Adrenal gland (tissue), 12 donors: ENCODE measurements around the gene TCEAL1. TPM values are rescaled to one million over a fixed set of nuclear protein-coding genes. Genes with fewer than 3 reads are reported as not detected.

Experiments
- DNase-seq, 7 donors: peaks; one replicate each; pipeline ENCODE4 v3.0.0-alpha.2; 2019 to 2020
- H3K27ac ChIP-seq, 5 donors: fragments of 200-600 bp; sonication (generic) in 4 of 5; 1 replicate in 3 of 5; 2 replicates in 2 of 5; pipeline versions ENCODE4 v1.5.1 to v1.8.0; 2016 to 2020; ENCODE audit warnings: mild to moderate bottlenecking in 1 of 5
- H3K27me3 ChIP-seq: fragments of 200-600 bp; 2 replicates; pipeline ENCODE4 v1.8.0; 2021
- H3K36me3 ChIP-seq, 2 donors: fragments of 200-600 bp; replicated peaks in 1 of 2; 1 replicate in 1 of 2; 2 replicates in 1 of 2; pipeline versions ENCODE4 v1.5.1 to v1.8.0; 2018 to 2022
- H3K4me1 ChIP-seq, 2 donors: fragments of 200-600 bp; replicated peaks in 1 of 2; 1 replicate in 1 of 2; 2 replicates in 1 of 2; pipeline versions ENCODE4 v1.5.1 to v1.8.0; 2018 to 2021
- H3K4me3 ChIP-seq, 4 donors: fragments of 200-600 bp; sonication (generic) in 3 of 4; one replicate each; pipeline ENCODE4 v1.5.1; 2016 to 2018
- H3K9me3 ChIP-seq, 3 donors: fragments of 200-600 bp; sonication (generic) in 1 of 3; replicated peaks in 1 of 3; 1 replicate in 2 of 3; 2 replicates in 1 of 3; pipeline versions ENCODE4 v1.5.1 to v1.8.0; 2016 to 2021
- CTCF ChIP-seq, 6 experiments: fragments of 450-650 bp in 4 of 6; fragments of 200-600 bp in 2 of 6; sonication (generic) in 1 of 6; IDR thresholded peaks; 1 replicate in 5 of 6; 2 replicates in 1 of 6; pipeline versions ENCODE4 v1.5.1 to v1.8.0; 2016 to 2021; ENCODE audit warnings: antibody characterized with exemption in 6 of 6, mild to moderate bottlenecking in 2 of 6, moderate library complexity in 1 of 6
- POLR2A ChIP-seq, 2 donors: fragments of 450-650 bp; IDR thresholded peaks; one replicate each; pipeline ENCODE4 v1.6.1; 2017; ENCODE audit warnings: antibody characterized with exemption in 2 of 2, mild to moderate bottlenecking in 2 of 2, moderate library complexity in 1 of 2
- WGBS, 4 donors: extraction: QIAGEN DNeasy Blood & Tissue Kit in 2 of 4; methylation state at CpG; one replicate each; pipeline versions ENCODE4 v1.1.5 to v1.1.7; 2013 to 2017; 5-methylcytosine and 5-hydroxymethylcytosine counted together
- intact Hi-C, 2 donors: fragments of 100-400 bp; cut with DNase I; formaldehyde crosslinking; loops; one replicate each; pipeline versions ENCODE4 v1.14.1 to v1.15.0; 2022 to 2023
- polyA plus RNA-seq, 3 donors: library from polyadenylated mRNA; stranded (reverse); fragments of 200-250 nt in 2 of 3; fragments of 350-450 nt in 1 of 3; fragmentation: Illumina TruSeq in 1 of 3; extraction: RNeasy Lipid Tissue Mini Kit (QIAGEN cat#74804) in 1 of 3; gene quantifications; one replicate each; pipeline ENCODE4 v1.2.3, GENCODE V29; 2013 to 2014
- total RNA-seq, 9 donors: library from RNA; depleted of rRNA in 4 of 9; stranded (reverse); fragments of >200 nt in 4 of 9; fragments of 120-200 nt in 1 of 9; fragmentation: NEBNext Ultra II Directional in 1 of 9; extraction: Animal tissue kit (Norgen Biotek cat#: 25700) in 1 of 9; gene quantifications; one replicate each; pipeline versions ENCODE4 v1.1.0 to v1.2.4, GENCODE V29; 2013 to 2023
- donor health status: healthy with polysubstance abuse.
- donor health status: Bipolar disorder and iron deficiency.
- donor health status: DM: yes; HTN: yes; CAD: no.
- donor health status: DM: no; HTN: no; CAD: no.
- donor health status: DM: no; HTN: no; CAD: no.
- donor health status: DM: yes; HTN: yes; CAD: no.

The TCEAL1 gene
- total and polyA plus RNA-seq, 12 donors, result 40.2 to 240 (median 70.4) TPM

GRCh38 chrX:103626855-103627254, 1.9 kb upstream of the TCEAL1 start:
- peaks cover 0 to 25% of the 10 kb centered on the region in 2 donors for H3K4me1 ChIP-seq
- H3K27ac ChIP-seq, result peak overlapping the region in 1 of 5 donors; percentile 94

DNA sequence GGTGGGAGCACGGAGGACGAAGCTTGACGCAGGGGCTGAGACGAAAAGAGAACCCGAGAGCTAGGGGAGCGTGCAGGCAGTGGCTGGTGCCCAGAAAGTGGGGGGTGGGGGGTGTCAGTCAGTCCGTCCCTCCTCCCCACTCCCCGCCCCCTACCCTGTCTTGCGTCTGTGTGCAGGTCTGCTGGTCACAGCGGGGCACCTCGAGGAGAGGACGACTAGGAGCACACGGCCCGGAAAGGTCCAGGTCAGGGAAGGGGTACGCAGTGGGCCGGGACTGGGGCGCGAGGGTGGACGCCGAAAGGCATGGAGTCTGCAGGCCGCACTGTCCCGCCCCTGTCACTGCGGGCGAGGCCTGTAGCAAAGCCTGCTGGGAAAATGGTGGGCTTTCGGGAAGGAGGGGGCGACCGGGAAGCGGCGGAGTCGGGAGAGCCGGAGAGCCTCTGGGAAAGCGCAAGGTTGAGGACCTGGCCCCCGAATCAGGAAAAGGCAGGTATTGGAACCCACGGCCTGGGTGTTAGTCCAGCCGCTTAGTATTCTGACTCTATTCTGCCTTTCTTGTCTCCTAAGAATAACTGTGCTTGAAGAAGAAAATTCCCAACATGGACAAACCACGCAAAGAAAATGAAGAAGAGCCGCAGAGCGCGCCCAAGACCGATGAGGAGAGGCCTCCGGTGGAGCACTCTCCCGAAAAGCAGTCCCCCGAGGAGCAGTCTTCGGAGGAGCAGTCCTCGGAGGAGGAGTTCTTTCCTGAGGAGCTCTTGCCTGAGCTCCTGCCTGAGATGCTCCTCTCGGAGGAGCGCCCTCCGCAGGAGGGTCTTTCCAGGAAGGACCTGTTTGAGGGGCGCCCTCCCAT, 769 bp downstream of the TCEAL1 start:
- H3K4me3 ChIP-seq, result peak overlapping the region in 3 of 4 donors; percentile 18 to 60 (median 33)
- H3K4me1 ChIP-seq, result peaks cover 0 to 16% of the 10 kb centered on the region in 2 donors
- no peaks in the 10 kb centered on the region for H3K36me3 ChIP-seq
- peak overlapping the region; percentile 75 to 94 (median 85) for H3K27ac ChIP-seq
- no peaks in the 10 kb centered on the region for H3K9me3 ChIP-seq
- peak in 2 of 6 experiments; percentile 15 to 33 for TF ChIP-seq CTCF (IDR thresholded peaks at IDR 0.05)
- peak in 1 of 2 donors; percentile 32 for TF ChIP-seq POLR2A (IDR thresholded peaks at IDR 0.05)
- peak; percentile 62 to 82 (median 68) for DNase-seq
- intact Hi-C loops, result no loop called here
- WGBS, 4 donors, result 0 to 27% (median 10%) methylated on average over 8 to 49 of the region's 49 CpGs
- H3K27me3 ChIP-seq, result peaks cover 14% of the 10 kb centered on the region

More at GRCh38 chrX:103626855-103627254, 1.9 kb upstream of the TCEAL1 start:
- TF ChIP-seq CTCF (IDR thresholded peaks at IDR 0.05) (no peak), POLR2A (IDR thresholded peaks at IDR 0.05) (no peak)
- H3K4me3 ChIP-seq, result no peak overlapping the region
- intact Hi-C loops, result no loop called here
- no peaks in the 10 kb centered on the region for H3K9me3 ChIP-seq
- H3K27me3 ChIP-seq, result peaks cover 14% of the 10 kb centered on the region
- no peaks in the 10 kb centered on the region for H3K36me3 ChIP-seq
- DNase-seq, result no peak

DNA sequence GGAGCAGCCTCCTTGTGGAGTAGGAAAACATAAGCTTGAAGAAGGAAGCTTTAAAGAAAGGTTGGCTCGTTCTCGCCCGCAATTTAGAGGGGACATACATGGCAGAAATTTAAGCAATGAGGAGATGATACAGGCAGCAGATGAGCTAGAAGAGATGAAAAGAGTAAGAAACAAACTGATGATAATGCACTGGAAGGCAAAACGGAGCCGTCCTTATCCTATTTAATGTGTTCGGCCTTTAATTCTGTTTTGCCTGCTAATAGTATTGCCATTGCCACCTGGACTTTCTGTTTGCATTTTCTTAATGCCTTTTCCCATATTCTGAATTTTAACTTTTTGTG, 1.4 kb downstream of the TCEAL1 start:
- H3K27ac ChIP-seq, result peak overlapping the region; percentile 75 to 94 (median 85)
- H3K9me3 ChIP-seq, result no peaks in the 10 kb centered on the region
- no peaks in the 10 kb centered on the region for H3K36me3 ChIP-seq
- TF ChIP-seq POLR2A (IDR thresholded peaks at IDR 0.05) (no peak), CTCF (IDR thresholded peaks at IDR 0.05) (peak in 4 of 6 experiments; percentile 4 to 40 (median 25))
- intact Hi-C loops, result no loop called here
- 15 to 41% (median 26%) methylated on average over 6 of the region's 6 CpGs for WGBS, 4 donors
- H3K4me1 ChIP-seq, result peaks cover 0 to 13% of the 10 kb centered on the region in 2 donors
- no peak for DNase-seq
- H3K4me3 ChIP-seq, result peak overlapping the region in 2 of 4 donors; percentile 33 to 60
- H3K27me3 ChIP-seq, result peaks cover 14% of the 10 kb centered on the region

GRCh38 chrX:103631145-103631544, 2.4 kb downstream of the TCEAL1 start:
- TF ChIP-seq POLR2A (IDR thresholded peaks at IDR 0.05), result no peak
- no peak for TF ChIP-seq CTCF (IDR thresholded peaks at IDR 0.05)
- Histone ChIP-seq H3K36me3 (no peaks in the 10 kb centered on the region), H3K27ac (no peak overlapping the region), H3K9me3 (no peaks in the 10 kb centered on the region), H3K4me3 (no peak overlapping the region), H3K4me1 (peaks cover 0 to 8% of the 10 kb centered on the region in 2 donors), H3K27me3 (peaks cover 14% of the 10 kb centered on the region)
- 78 to 98% (median 86%) methylated on average over 3 to 5 of the region's 5 CpGs for WGBS, 4 donors
- DNase-seq, result no peak
- intact Hi-C loops, result no loop called here
